ENCODE data around the gene TMEM273.

Gene TMEM273

DNA sequence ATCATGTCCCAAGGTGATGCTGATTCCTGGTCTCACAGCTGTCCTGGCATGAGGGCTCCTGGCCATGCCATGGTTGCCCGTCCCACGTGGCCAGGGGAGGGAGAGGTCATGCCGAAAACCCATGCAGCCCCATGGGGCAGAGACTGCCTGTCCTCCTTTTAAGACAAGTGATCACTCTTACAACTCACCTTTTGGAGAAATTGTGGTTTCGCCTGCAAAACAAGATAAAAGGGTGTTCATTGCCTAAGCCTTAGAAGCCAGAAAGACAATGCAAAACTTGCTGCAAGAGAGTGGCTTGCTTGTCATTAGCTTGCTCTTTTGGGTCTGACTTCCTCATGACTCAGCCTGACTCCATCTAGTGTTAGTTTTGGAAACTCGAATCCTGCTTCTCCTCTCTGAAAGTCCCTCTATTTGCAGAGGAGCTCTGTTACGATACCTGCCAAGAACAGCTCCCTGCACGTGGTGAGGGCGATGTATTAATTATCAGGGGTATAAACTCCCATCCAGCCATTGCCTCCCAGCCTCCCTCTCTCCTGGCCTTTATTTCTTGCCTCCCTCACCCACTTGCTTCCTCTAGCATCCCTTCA is 26.7 kb downstream of the TMEM273 start:
- DNase-seq = no peak

DNA sequence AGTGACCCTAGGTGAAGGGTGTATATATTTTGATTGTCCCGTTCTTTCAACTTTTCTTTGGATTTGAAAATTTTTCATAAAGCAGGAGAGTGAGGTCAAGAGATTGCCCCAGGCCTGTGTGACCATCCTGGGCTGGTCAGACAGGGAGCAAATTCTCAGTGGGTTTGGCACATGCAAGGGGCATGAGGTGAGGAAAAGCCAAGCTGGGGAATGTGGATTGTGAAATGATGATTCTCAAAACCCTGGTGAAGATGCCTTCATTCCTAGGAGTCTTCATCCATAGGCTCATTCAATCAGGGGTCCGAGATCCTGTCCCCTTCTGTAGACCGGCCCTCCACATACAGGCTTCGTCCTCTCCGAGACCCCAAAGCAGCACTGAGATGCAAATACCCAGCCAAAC is 27.4 kb downstream of the TMEM273 start:
- DNase-seq = no peak

DNA sequence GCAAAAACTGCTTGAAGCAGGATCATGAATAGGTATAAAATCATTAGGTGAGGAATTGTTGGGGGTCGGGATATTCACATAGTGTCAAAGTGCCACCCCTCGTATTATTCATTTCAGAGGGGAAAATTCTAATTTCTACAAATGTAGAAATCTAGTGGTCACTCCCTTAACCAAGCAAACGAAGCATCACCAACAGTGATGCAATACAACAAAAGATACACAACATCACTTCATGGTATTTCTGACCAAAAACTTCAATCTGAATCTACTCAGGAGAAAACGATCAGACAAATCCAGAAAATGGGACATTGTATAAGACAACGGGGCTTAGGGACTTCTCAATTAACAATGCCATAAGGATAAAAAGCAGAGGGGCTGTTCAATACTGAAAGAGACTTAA is 28.1 kb downstream of the TMEM273 start:
- DNase-seq = no peak

DNA sequence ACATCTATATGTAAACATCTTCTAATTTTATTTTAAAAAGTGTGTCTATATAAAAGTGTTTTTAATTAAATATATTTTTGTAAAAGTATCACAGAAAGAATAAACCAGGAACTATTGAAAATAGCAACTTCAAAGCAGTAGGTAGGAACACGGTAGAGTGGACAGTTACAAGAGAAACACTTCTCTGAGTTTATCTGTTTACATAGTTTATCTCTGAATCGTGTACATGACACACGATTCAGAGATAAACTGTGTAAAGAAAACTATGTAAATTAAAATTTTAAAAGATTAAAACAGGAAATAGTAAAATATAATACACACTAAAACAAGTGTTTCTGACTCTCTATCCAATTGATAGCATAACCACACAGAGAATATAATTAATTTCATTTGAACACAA is 29.3 kb downstream of the TMEM273 start:
- DNase-seq = no peak

DNA sequence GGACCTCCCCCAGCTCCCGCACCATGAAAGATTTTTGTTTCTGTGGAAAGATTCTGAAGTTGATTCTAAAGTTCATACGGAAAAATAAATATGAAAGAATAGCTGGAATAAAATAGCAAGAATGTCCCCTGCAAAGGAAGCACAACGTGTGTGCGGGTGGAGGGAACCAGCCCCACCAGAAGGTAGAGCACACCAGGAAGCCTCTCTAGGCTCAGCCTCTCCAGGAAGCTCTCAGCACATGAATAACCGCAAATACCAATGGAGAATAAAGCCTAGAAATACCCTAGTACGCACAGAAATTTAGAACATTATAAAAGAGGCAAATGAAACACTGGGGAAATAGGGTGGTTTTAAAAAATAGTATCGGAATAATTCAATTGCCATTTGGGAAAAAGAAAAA is 29.8 kb downstream of the TMEM273 start:
- DNase-seq = no peak

DNA sequence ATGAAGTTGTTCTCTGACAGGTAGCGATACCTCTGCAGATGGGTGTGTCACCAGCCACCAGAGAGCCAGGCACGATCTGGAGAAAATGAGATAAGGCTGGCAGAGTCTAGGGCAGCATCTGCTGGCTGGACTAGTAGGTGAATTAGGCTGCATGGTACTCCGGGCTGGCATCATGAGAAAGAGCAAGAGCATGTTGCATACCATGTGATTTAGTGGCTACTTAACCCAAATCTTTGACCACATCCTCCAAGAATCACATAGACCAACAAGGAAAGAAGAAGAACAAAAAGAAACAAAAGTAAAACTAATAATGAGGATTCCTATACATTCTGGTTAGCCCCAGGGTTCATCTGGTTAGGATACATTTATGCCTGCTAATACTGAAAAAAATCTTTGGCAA is 31.0 kb downstream of the TMEM273 start:
- DNase-seq = no peak

DNA sequence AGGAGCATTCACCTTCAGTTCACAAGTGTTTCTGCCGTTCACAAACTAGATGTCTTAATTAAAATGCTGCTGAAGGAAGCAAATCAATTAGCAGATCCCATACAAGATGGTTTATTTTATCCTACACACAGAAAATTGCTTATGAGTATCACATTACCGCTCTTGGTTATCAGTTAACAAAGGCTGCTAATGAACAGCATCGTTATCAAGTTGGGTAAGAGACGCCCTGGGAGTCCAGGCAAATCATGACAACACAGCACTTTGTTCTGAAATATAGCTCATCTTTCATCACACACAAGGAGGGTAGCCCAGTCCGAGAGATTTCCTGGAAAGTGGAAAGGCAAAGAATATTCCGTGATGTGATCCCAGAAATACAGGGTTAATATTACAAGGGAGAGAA is 33.5 kb downstream of the TMEM273 start:
- DNase-seq = no peak

DNA sequence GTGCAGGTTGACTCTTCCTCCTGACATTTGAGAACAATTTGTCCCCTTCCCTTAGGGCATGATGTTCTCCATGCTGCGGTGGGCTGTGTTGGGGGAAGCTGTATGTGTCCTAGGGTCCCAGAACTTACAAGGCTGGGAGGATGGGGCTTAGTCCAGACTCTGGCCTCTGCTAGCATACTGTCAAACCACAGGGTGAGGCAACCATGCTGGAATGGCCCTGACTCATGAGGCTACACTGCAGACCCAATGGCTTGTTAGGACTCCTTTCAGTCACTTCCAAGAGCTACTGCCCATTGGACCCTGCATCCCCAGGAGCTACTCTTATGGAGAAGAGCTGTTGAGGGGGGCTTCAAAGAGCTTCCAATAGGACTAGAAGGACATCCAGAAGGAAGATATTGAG is 34.2 kb downstream of the TMEM273 start:
- DNase-seq = no peak

DNA sequence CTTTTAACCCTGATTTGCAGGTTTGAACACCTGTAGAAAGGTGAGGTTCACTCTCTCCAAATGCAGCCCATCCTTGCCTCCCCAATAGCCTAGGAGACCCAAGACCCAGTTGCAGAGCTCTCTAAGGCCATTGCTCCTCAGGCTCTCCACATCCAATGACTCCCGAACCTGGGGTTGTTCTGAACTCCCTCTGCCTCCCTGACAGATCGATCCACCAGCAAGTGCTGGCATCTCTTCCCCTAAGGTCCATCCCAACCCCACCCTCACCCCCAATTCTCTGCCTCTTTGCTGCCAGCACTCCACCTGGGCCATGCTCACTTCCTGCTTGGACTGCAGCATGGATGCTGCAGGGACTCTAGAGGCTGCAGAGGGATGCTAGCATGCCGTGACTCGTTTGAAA is 35.1 kb downstream of the TMEM273 start:
- no peak for DNase-seq

DNA sequence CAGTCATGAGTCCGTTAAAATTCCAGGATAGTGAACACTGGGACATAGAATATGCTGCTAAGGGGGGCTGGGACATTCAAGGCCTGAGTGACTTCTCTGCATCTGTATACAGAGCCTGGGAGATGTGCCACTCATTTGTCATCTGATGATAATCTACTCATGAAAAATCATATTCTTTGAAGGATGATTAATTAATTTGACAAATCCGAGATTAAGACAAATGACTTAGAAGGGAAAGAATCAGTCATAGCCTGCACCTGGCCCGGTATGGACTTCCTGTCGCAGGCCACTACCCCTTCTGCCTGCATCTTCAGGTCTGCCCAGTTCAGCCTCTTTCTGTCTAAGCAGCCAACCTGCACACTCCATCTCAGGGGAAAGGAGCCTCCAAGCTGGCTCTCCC is 35.5 kb downstream of the TMEM273 start:
- no peak for DNase-seq

DNA sequence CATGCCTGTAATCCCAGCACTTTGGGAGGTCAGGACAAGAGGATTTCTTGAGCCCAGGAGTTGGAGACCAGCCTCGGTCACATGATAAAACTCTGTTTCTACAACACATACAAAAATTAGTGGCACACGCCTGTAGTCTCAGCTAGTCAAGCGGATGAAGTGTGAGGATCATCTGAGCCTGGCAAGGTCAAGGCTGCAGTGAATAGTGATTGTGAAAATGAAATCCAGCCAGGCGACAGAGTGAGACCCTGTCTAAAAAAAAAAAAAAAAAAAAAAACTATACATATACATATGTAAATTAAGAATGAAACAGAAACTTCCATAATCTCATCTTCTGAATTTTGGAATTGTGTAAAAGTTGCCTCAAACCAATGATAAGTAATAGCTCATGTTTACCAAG is 36.2 kb downstream of the TMEM273 start:
- DNase-seq = no peak

DNA sequence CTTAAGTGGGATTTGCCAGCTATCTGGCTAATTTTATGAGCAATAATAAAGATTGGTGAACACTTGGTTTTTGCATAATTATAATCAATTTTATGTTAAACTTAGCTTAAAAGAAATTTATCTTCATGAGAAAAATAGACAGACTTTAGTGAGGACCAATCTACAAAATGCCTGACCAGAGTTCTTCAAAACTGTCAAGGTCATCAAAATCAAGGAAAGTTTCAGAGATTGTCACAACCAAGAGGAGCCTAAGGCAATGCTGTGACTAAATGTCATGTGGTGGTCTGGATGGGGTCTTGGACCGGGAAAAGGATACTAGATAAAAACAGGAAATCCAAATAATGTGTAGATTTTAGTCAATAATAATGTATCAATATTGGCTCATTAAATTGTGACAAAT is 36.7 kb downstream of the TMEM273 start:
- no peak for DNase-seq

DNA sequence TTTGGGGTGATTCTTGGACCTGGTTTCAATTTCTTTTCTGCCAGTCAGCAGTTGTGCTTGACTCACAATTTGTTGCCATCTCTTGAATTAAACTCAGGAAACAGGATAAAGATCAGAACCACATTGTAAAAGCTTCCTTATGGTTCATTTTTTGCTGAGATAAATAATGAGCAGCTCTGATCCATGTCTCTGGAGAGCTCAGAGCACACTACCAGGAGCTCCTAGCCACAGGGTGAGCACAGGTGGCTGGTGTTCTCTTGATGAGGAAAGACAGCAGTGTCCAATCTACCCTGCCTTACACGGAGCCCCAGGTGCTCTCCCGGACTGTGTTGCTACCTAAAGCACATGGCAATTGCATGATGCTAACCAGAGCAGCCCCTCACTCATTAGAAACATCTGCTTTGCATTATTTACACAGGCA is 37.2 kb downstream of the TMEM273 start:
- DNase-seq = no peak

DNA sequence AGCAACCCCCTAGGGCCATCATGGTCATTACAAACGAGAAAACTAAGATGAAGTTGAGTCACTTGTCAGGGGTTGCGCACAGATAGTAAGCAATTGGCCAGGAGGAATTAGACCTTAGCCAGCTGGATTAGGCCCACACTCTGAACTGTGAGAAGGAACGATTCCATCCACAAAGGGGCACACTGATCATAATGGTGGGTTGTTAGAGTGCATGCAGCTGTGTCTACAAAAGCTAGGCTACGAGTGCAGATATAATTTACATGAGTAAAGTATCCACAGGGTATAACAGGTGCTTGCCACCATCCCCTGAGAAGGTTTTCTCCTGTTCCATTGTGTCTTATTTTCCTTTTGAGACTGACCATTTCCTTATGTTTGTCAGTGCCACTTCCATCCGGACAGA is 37.8 kb downstream of the TMEM273 start:
- no peak for DNase-seq

DNA sequence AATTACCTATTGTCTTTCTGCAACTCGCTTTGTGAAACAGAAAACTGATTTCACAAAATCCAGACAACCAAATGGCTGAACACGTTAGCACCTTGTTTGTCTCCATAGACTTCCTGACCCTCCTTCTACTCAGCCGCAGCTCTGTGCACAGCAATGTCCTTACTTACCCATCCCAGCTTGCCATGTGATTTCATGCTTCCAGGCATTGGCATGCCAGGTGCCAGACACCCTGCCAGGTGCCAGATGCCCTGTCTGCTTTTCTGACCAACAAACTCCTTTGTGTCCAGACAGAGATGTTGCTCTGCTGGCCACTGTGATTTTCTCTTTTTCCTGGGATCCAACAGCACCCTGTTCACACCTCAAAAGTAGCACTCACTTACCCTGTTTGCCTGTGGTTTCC is 38.3 kb downstream of the TMEM273 start:
- DNase-seq = no peak

DNA sequence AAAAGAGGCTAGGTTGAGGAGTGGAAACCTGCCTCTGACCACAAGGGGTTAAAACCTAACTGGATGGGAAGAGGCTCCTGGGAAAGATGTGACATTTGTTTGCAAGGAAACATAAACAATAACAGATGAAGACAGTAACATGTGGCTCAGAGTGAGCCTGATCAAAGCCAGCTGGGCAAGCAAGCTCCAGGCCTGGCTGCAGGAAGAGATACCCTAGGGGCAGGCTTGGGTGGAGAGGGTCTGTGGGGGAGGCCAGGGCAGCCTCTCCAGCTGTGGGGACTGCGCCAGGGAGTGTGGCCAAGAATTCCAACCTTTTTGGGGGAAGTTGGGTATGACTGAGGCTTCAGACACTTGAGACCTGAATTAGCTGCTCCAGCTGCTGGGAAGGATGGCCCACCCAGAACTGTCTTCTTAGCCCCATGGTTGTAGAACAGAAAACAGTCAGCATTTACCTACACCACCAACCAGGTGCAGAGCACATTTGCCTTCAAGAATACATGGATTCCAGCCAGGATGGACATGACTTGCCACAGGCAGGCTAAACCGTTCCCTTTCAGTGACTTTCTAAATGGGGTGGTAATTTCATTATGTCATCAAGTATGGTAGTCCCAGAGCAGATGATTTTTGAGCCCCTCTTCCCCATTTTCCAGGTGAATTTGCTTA is 44.0 kb downstream of the TMEM273 start:
- DNase-seq = no peak

DNA sequence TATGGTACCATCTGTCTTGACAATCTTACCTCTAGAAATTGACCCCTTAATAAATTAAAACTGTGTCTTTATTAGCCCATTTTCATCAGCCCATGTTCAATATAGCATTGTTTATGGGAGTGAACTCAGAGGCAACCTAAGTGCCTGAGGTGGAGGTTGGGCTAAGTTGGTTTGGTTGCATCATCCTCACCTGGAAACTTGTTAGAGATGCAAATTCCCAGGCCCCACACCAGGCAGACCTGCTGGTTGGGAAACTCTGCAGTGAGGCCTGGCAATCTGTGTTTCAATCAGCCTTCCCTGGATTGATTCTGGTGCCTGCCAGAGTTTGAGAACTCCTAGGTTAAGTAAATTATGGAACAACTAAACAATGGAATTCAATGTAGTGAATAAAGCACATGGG is 44.9 kb downstream of the TMEM273 start:
- DNase-seq = no peak

DNA sequence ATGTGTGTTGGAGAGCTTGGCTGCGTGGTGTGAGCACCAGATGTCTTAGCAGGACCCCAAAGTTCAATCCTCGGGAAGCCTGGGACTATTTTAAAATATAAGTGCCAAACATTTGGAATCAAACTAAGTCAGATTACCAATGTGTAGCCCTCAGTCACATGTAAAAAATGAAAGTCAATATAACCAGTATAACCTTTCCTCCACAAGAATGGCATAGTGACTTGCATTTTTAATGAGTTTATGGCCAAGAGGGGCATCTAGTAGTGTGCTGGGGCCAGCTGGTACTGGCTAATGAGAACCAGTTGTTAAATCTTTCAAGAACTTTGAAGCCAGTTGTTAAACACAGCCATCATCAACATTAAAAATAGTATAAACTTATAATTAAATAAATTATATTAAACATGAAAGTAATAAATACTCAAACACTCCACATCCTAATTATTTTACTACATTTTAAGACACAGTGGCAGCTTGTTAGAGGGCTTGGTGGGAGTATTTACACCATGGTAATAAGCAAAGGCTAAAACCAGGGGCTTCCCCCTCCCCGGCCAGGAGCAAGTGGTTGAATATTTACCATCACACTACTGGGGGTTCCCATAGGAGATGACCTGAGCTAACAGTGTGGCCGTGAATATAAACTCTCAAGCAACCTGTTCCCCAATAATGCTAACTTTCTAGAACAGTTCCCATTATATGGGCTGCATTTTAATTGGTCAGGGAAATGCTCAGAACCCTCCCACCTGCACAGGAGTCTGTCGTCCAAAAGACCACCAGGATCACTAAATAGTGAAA is 46.5 kb downstream of the TMEM273 start:
- no peak for DNase-seq

DNA sequence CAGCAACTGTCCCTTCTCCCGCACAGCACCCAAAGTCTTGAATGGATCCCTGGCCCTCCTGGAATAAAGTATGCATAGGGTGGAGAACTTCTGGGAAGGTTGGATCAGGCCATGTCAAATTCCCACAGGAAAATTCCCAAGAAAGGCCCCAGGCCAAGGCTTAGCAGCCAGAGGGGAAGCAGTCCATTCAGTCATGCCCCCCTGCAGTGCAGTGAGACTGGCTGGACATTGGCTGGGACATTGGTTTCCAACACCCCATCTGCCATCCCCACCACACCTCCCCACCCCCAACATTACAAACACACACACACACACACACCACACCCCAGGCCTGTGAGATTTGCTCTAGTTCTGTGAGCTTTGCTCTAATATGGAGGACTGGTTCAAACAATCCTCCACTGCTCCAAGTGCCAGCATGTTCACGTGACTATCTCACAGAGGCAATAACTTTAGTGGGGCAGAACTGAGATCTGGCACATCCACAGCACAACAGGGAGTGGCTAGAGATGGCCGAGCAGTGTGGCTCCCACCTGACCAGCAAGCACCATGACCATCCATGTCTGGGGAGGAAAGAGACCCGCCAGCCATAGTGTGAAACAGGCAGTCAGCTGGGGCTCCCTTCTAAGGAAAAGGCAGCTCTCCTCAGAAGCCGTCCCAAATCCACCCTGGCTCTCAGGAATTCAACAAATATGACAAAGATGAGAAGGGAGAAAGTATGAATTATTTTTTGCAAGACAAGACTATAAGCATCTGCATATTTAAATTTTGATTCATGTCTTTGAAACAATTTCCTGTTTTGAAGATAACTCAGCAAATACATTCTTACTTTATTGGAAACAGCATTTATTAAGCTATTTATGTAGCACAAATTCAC is 47.6 kb downstream of the TMEM273 start:
- no peak for DNase-seq

DNA sequence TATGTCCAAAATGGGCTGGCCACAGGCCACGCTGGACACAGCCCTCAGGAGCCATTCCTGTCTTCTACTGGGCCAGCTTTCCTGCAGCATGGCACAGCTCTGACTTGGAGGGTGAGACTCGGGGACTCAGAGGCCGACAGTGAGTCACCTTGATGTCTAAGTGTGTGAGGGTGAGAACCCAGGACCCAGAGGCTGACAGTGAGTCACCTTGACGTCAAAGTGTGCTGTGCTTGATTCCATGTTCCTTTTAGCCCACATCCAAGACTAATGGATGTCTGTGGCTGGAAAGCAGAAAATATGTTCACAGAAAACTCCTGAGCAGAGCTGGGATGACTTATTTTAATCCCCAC is 48.4 kb downstream of the TMEM273 start:
- no peak for DNase-seq

DNA sequence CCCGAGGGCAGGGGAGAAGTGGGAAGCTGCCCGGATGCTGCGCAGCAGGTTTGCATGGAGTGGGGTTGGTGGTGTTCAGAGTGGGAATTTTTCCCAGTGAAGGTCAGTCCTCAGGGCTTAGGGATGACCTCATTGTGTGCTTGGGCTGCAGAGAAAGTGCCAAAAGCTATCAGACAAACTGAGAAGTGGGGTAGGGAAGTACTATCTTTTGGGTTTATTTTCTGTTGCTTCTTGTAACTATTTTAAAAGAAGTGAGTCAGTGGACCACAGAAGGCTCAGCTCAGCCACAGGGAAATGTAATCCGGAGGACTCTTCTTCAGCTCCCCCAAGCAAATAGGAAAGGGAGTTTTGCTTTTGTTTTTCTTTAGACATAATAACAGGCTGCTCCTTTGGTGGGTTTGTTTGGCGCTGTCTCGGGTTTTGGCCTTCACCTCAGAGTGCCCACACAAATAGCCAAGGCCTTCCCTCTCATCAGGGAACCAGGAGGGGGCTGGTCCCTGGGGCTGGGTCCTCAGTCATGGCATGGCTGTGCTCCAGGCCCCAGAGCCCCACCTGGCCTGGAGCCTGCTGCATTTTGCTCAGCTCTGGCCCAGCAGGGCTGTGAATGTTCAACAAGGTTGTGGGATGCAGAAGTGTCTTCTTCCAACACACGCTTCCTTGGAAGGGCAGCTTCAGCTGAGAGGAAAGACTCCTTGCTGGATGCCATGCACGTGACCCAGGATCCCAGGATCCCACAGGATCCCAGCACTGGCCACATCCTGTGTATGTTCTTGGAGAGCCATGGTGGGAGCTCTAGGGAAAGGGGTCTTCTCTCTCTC is 49.0 kb downstream of the TMEM273 start:
- no peak for DNase-seq

DNA sequence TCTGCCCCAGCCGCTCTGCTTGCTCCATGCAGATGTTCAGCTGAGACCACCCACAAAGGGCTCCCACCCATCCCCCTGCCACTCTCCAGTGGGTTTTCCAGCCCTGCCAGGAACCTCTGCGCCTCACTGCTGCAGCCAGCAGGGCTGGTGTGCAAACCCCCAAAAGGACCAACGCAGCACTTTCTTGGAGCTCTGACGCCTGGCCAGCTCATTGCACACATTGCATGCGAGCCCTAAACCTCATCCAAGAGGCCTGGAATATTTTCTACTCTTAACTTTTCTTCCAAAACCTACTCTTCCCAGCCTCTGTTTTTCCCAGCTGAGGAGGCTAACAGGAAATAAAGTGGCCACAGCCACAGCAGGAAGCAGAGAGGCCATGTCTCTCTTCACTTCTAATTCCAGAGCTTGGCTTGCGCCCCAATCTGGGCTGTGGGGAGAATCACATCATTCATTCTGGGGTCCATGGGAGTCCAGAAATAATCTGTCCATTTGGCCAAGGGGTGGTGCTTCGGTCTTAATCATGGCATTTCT is 49.8 kb downstream of the TMEM273 start:
- DNase-seq = no peak

All from stimulated activated naive CD4-positive, alpha-beta T cell (primary cell).